ENCODE data around the gene FGFR1OP2.
A peak's percentile ranks its signal among the peaks of the same experiment; 100 is the strongest.

FGFR1OP2 gene

GRCh38 chr12:26963413-26963812 is 25.1 kb downstream of the FGFR1OP2 start:
- H3K4me3 ChIP-seq (ENCODE audit: low read depth, low read length): no peak overlapping the region
- TF ChIP-seq CTCF (conservative IDR thresholded peaks at IDR 0.05; ENCODE audit: low read depth, low read length): no peak
- peak; percentile 39 for DNase-seq (ENCODE audit: low read depth)

GRCh38 chr12:26966842-26967241 is 28.6 kb downstream of the FGFR1OP2 start:
- no peak overlapping the region for H3K4me3 ChIP-seq (ENCODE audit: low read depth, low read length)
- DNase-seq (ENCODE audit: low read depth): no peak
- no peak for TF ChIP-seq CTCF (conservative IDR thresholded peaks at IDR 0.05; ENCODE audit: low read depth, low read length)

- no peak overlapping the region for H3K4me3 ChIP-seq (ENCODE audit: low read depth, low read length)
- no peak for DNase-seq (ENCODE audit: low read depth)
- no peak for TF ChIP-seq CTCF (conservative IDR thresholded peaks at IDR 0.05; ENCODE audit: low read depth, low read length)
These were observed 31.9 kb downstream of the FGFR1OP2 start for GRCh38 chr12:26970136-26970535.

- no peak for DNase-seq (ENCODE audit: low read depth)
These were observed 33.7 kb downstream of the FGFR1OP2 start for GRCh38 chr12:26971963-26972362.

DNA sequence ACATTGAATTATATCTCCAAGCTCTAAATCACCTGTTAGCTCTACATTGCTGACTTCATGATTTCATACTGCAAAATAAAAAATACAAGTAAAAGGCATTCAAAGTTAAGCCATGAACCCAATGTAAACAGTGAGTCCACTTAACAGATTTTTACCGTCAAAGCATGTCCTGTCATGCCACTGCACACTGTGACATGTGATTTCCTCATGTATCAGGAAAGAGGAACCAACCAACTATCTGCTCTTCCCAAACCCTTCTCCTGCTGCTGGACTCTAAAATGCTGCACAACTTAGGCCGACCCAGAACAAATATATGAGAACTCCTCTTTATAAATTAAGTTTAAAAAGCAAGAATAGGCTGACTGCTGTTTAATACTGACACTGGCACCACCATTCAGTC is 38.4 kb downstream of the FGFR1OP2 start:
- DNase-seq (ENCODE audit: low read depth): no peak
- H3K4me3 ChIP-seq (ENCODE audit: low read depth, low read length): no peak overlapping the region
- TF ChIP-seq CTCF (conservative IDR thresholded peaks at IDR 0.05; ENCODE audit: low read depth, low read length): no peak

More at GRCh38 chr12:26971963-26972362, 33.7 kb downstream of the FGFR1OP2 start:
- no peak overlapping the region for H3K4me3 ChIP-seq (ENCODE audit: low read depth, low read length)
- no peak for TF ChIP-seq CTCF (conservative IDR thresholded peaks at IDR 0.05; ENCODE audit: low read depth, low read length)

- no peak for TF ChIP-seq CTCF (conservative IDR thresholded peaks at IDR 0.05; ENCODE audit: low read depth, low read length)
- no peak for DNase-seq (ENCODE audit: low read depth)
- H3K4me3 ChIP-seq (ENCODE audit: low read depth, low read length): no peak overlapping the region
These were observed 40.5 kb downstream of the FGFR1OP2 start for GRCh38 chr12:26978801-26979200.

DNA sequence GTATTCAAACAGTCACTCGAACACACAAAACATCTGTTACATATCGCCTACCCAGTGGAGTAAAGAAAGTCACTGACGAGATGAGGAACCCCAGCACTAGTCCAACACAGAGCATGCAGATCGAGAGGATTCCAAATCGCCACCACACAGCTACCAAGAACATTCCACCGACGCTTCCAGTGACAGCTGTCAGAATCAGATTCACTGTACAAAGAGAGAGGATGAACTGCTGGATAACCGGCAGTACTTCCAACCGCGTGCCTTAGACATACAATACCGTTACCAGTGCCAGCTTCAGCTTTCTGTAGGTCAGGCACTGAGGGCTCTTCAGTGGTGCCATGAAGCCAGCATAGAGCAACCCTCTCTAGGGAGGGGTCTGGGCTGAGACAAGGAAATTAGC is 41.5 kb downstream of the FGFR1OP2 start:
- TF ChIP-seq CTCF (conservative IDR thresholded peaks at IDR 0.05; ENCODE audit: low read depth, low read length): no peak

More for the DNA sequence above, 41.5 kb downstream of the FGFR1OP2 start:
- no peak overlapping the region for H3K4me3 ChIP-seq (ENCODE audit: low read depth, low read length)
- DNase-seq (ENCODE audit: low read depth): no peak

All from choroid plexus epithelial cell (primary cell).